HFFc6 (cell line): ENCODE results near the gene SF3B2. TPM values are rescaled to one million over a fixed set of nuclear protein-coding genes. Genes with fewer than 3 reads are reported as not detected.
A peak's percentile ranks its signal among the peaks of the same experiment; 100 is the strongest.

Source experiments
- DNase-seq: peaks from one replicate; pipeline ENCODE4 v3.0.0-alpha.2; 2018
- H3K27ac Mint-ChIP-seq: 2 replicates; pipeline ENCODE4 v1.8.0; 2020; ENCODE audit warnings: mild to moderate bottlenecking, mixed read lengths
- H3K27me3 Mint-ChIP-seq: 2 replicates; pipeline ENCODE4 v1.8.0; 2021; ENCODE audit warnings: mild to moderate bottlenecking, moderate library complexity, mixed read lengths; ENCODE audit not compliant: insufficient read depth
- H3K36me3 Mint-ChIP-seq: 2 replicates; pipeline ENCODE4 v1.8.0; 2021; ENCODE audit warnings: low read depth, mixed read lengths
- H3K4me1 Mint-ChIP-seq: 2 replicates; pipeline ENCODE4 v1.8.0; 2020; ENCODE audit warnings: low read depth, mixed read lengths
- H3K4me3 Mint-ChIP-seq: 2 replicates; pipeline ENCODE4 v1.8.0; 2020; ENCODE audit warnings: mild to moderate bottlenecking, moderate library complexity, mixed read lengths
- H3K9me3 Mint-ChIP-seq: 2 replicates; pipeline ENCODE4 v1.8.0; 2020; ENCODE audit warnings: mild to moderate bottlenecking, mixed read lengths
- CTCF ChIP-seq: fragments of 200-600 bp; sonication (generic); IDR thresholded peaks from 2 replicates; pipeline ENCODE4 v1.5.0; 2021; ENCODE audit warnings: antibody characterized with exemption, mild to moderate bottlenecking
- total RNA-seq, 6 experiments: library from RNA; stranded (reverse); fragmentation: NEBNext Ultra II Directional; extraction: Animal tissue kit (Norgen Biotek cat#: 25700); gene quantifications; 2 replicates in 1 of 6; 3 replicates in 5 of 6; pipeline ENCODE4 v1.2.3, GENCODE V29; 2021

SF3B2 gene
- total RNA-seq, 6 experiments from 2014 or later: 199 to 240 (median 222) TPM

DNA sequence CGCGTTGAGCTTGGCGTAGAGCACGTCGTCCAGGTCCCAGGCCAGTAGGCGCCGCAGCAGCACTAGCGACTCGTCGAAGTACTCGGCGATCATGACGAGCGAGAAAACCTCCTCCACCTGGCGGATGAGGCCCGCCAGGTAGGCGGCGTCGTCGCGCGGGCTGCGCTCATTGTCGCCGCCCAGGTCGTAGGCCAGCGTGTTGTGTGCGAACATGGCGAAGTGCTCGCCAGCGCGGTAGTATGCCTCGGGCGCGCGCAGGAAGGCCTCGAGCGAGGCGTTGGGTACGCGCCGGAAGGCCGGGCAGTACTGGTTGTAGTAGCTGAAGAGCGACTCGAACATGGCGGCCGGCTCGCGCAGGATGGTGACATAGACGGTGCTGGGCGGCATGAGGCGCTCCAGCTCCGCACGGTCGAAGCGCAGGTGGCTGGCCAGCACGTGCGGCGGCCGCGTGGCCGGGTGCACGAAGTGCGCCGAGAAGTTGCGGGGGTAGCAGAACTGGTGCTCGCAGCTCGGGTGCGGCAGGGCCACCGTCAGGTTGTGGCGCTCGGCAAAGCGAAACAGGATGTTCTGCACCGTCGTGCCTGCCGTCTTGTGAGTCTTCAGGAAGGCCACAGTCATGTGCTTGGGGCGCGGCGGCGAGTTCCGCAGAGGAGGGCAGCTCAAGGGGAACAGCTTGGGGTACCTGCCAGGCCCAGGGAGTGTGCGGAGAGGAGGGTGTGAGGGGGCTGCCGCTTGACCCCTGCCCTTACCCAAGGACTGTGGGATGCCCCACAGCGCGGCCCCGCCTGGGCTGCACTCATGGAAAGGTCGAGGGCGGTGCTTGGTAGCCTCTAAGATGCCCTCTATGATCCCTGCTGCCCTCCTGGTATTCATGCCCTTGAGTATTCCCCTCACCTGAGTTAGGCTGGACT, 8.9 kb upstream of the SF3B2 start:
- H3K36me3 Mint-ChIP-seq: no peaks in the 10 kb centered on the region
- H3K27me3 Mint-ChIP-seq: peaks cover 12% of the 10 kb centered on the region
- no peak for DNase-seq
- H3K4me3 Mint-ChIP-seq: no peak overlapping the region
- H3K4me1 Mint-ChIP-seq: peaks cover 22% of the 10 kb centered on the region
- no peaks in the 10 kb centered on the region for H3K9me3 Mint-ChIP-seq
- H3K27ac Mint-ChIP-seq: no peak overlapping the region
- no peak for TF ChIP-seq CTCF

GRCh38 chr11:66044757-66045156, 7.4 kb upstream of the SF3B2 start:
- no peak for TF ChIP-seq CTCF
- Mint-ChIP-seq H3K4me3 (peak overlapping the region; percentile 3; the same call in 1 of the 2 replicates), H3K9me3 (no peaks in the 10 kb centered on the region), H3K27me3 (peaks cover 10% of the 10 kb centered on the region), H3K4me1 (peaks cover 22% of the 10 kb centered on the region), H3K27ac (no peak overlapping the region), H3K36me3 (no peaks in the 10 kb centered on the region)
- no peak for DNase-seq

GRCh38 chr11:66045177-66045639, 7.0 kb upstream of the SF3B2 start:
- DNase-seq: peak; percentile 59
- peaks cover 22% of the 10 kb centered on the region for H3K4me1 Mint-ChIP-seq
- peak; percentile 98 for TF ChIP-seq CTCF
- peaks cover 8% of the 10 kb centered on the region for H3K27me3 Mint-ChIP-seq
- H3K36me3 Mint-ChIP-seq: no peaks in the 10 kb centered on the region
- H3K27ac Mint-ChIP-seq: no peak overlapping the region
- H3K9me3 Mint-ChIP-seq: no peaks in the 10 kb centered on the region
- peak overlapping the region; percentile 3; the same call in 1 of the 2 replicates for H3K4me3 Mint-ChIP-seq

GRCh38 chr11:66046901-66047300, 5.3 kb upstream of the SF3B2 start:
- TF ChIP-seq CTCF: no peak
- Mint-ChIP-seq H3K4me1 (peaks cover 34% of the 10 kb centered on the region), H3K27me3 (peaks cover 8% of the 10 kb centered on the region), H3K4me3 (no peak overlapping the region), H3K9me3 (no peaks in the 10 kb centered on the region), H3K27ac (no peak overlapping the region), H3K36me3 (no peaks in the 10 kb centered on the region)
- DNase-seq: no peak

- H3K27ac Mint-ChIP-seq: no peak overlapping the region
- peaks cover 7% of the 10 kb centered on the region for H3K36me3 Mint-ChIP-seq
- H3K27me3 Mint-ChIP-seq: peaks cover 10% of the 10 kb centered on the region
- peaks cover 34% of the 10 kb centered on the region for H3K4me1 Mint-ChIP-seq
- H3K9me3 Mint-ChIP-seq: no peaks in the 10 kb centered on the region
- H3K4me3 Mint-ChIP-seq: no peak overlapping the region
- no peak for DNase-seq
- TF ChIP-seq CTCF: no peak
Observed at GRCh38 chr11:66047541-66048365, 4.4 kb upstream of the SF3B2 start.
